SHP77 (cell line): Measurements from ENCODE around the gene SMYD3.

Experiments
- DNase-seq, 2 experiments: peaks; one replicate each; lab custom pipeline; 2025; lab: John Stamatoyannopoulos, UW

The SMYD3 gene

DNA sequence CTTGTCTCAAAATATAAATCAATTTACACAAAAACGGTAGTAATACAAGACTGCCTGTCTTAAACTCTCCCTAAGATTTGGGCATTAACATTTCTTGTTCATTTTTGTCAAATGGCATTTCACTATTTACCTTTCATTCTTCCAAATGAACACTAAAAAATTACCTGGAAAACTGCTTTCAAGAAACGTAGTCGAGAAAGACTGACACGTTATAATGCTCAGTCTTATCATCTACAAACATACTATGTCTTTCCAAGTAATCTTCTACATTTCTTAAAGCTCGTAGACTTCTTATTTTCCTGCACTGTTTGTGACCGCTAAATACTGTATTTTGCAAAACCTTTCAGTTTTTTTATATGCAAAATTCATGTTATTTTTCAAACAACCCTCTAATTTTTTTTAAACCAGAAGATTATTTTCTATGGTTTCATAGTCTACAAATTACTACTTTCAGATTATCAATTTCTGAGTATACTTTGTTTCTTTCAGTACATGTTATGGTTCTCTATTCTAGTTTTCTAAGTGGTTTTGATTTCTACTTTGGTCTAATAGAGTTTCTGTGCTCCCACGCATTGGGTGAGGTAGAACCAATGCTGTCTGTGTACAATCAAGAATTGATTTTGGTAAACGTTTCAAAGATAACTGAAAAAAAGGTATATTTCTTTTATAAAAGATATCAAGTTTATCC lies 336.4 kb downstream of the SMYD3 start:
- DNase-seq = no peak

DNA sequence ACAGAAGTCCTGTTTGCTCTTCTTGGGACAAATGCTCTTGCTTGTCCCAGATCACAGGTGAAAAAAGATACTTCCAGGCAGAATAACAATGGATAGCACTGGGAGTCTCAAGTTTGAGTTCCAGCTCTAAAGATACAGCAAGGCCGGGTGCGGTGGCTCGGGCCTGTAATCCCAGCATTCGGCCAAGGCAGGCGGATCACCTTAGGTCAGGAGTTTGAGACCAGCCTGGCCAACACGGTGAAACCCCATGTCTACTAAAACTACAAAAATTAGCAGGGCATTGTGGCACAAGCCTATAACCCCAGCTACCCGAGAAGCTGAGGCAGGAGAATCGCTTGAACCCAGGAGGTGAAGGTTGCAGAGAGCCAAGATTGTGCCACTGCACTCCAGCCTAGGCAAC lies 337.6 kb downstream of the SMYD3 start:
- no peak for DNase-seq

GRCh38 chr1:246169019-246169418 lies 338.1 kb downstream of the SMYD3 start:
- DNase-seq = no peak

GRCh38 chr1:246166841-246167240 lies 340.2 kb downstream of the SMYD3 start:
- peak; percentile 48 to 55 for DNase-seq

DNA sequence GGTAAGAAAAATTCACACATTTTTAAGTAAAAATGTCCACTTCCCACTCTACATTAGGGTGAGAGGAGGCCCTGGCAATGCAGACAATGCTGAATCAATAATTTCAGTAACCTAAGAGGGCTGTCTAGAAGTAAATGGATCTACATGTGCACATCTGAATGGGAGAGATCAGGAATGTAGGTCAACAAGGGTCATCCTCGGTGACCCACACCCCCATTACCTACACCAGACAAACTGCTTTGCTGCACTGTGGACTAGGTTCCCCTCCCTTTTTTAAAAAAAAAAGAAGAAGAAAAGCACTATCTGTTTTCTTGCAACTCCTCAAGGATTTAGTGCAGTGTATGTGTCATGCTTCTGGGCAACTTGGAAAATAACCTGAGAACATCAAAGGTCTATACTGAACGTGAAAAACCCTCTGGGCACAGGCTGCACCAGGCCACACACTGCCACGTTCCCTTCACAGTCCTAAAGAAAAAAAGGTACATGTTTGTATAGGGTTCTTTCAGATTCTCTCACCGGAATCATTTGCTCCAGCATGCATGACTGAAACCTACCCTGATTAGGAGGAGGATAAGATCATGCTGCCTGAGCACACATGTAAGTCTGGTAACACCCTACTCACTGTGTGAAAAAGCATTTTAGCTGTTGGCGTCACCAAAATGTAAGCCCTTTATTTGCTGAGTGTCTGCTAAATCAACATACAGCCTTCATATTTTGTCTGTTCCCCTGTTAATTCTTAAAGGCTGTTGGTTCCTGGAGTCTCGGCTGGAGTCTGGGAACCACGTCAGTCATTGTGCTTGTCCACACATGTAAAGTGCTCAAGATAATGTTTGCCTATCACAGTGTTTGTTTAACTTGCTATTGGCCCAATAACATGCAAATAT lies 341.0 kb downstream of the SMYD3 start:
- peak; percentile 67 to 81 for DNase-seq

- DNase-seq = no peak
Measured at GRCh38 chr1:246164764-246165163, 342.3 kb downstream of the SMYD3 start.

GRCh38 chr1:246162560-246162959 lies 344.5 kb downstream of the SMYD3 start:
- DNase-seq = no peak

- no peak for DNase-seq
Measured at GRCh38 chr1:246161626-246162025, 345.5 kb downstream of the SMYD3 start.

GRCh38 chr1:246160905-246161304 lies 346.2 kb downstream of the SMYD3 start:
- no peak for DNase-seq

- no peak for DNase-seq
Measured at GRCh38 chr1:246160374-246160773, 346.7 kb downstream of the SMYD3 start.

DNA sequence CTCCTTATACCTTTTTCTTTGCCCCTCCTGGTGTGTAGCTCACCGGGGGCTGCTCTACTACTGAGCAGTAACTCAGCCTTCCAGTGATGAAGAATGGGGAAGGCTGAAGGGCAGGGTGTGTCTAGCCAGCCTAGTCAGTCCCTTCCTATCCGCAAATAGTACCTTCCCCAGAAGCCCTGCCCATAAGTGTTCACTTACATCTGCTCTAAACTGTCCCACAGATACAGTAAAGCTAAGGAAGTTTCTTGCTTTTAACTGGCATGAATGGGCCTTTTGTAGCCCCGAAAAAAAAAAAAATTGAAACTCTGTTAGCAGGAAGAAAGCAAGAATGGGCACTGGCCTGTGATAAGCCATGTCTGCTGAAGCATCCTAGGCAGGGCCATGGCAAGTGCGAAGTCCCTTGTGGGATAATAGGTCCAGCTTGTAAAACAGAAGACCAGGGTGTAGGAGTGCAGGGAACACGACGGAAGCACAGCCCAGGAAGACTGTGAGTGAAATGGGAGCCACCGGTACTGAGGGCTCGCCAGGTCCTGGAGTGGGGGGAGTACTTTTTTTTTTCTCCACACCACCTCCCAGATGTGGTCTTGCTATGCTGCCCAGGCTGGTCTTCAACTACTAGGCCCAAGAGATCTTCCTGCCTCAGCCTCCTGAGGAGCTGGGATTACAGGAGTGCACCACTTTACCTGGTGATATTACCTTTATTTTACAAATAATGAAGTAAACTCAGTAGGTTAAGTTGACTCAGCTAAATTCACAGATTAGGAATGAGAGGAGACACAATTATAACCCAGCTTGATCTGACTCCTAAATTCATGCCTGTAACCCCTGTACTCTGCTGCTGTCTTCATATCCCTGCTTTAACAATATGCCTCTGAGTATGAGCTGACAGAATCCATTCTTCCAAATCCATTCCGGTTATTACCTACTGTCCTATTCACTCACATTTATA lies 347.5 kb downstream of the SMYD3 start:
- no peak for DNase-seq

DNA sequence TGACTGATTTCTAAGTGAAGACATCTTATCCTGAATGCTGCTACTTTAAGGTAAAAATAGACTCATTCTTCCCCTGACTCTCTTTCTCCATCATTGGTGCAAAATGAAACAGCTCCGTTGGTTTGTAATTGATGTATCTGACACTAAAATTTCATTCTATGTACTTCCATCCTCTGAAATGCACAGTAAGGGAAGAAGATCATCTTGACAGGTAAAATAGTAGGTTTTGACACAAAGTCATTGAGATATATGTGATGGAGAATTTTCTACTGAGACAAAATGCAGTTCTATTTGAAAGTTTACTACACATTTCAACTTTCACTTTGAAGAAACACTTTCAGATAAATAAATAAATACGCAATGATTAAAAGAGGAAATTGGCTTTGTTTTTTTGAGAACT lies 348.9 kb downstream of the SMYD3 start:
- no peak for DNase-seq

DNA sequence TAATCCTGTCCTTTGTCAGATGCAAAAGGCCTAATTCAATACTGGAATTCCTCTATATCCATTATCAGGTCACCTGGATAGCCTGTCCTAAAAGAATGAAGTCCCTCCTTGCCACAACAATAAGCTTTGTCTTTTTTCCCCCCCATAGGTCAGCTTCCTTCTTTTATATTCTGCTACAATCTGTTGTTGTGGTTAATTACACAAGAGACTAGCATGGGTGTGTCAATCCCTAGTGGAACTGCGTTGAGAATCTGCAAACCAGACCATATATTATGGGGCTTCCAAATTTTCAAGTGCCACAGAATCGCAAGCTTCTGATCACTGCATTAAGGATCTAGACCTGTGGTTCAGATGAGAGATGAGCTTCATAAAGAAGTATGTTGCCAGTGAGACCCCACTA lies 349.6 kb downstream of the SMYD3 start:
- no peak for DNase-seq

DNA sequence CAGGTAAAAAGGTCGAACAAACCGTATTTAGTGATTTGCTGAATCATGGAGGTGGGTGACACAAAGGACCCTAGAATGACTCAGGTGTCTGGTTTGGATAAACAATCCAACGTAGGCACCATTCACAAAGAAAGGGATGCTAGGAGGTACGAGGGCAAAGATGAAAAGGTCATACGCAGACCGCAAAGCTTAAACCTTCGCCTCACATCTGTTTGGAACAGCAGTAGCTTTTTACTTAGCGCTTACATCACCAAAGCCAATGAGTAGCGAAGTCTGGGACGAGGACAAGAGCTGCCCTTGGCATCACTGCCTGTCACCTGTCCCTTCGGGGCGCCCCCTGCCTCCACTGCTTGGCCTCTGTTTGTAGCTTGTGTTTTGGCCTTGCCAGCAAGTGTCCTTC lies 350.2 kb downstream of the SMYD3 start:
- DNase-seq = no peak

GRCh38 chr1:246155923-246156322 lies 351.2 kb downstream of the SMYD3 start:
- DNase-seq = no peak

- no peak for DNase-seq
Measured at GRCh38 chr1:246153796-246154212, 353.3 kb downstream of the SMYD3 start.

DNA sequence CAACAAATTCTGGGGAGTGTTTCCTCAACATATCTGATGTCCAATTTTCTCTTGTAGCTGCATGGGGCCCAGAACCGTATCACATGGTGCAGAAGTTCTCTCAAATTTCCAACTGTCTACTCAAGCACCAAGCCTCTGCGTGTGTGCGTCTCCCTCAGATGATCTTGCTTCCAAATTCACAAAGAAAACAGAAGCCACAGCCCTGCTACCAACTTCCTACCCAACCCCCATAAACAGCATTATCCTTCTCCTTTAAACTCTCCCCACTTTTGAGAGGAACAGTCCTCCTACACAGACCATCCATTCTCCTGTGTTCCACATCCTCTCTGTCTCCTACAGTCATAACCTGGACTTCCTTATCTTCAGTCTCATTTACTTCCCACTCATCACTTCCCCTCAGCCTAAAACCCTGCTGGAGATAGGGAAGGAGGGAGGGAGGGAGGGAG lies 354.1 kb downstream of the SMYD3 start:
- no peak for DNase-seq

DNA sequence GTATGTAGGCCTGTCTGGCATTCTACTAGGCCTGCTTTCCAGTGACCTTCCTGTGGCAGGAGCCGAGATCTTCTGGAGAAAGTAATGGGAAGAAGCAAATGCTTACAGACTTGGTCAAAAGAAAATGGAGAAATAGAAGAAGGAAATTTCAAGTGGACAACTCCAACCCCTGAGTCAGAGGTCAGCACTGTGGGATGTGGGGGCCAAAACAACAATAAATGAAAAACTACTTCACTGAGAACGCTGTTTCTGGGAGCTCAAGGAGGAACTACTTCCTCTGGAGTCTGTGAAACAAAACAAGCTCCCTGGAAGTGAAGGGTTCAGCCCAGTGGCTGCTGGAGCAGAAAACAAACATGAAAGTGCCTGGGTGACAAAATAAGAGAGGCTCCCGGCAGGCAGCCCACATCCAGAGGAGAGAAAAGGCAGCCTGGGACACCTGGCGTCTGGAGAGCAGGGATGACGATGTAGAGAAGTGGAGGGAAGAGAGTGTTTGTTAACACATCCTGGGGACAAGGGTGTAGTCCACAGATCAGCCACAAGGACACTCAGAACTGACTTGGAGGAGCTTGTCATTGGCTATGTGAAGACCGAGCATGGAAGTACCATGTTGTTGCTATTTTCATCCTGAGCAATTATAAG lies 355.2 kb downstream of the SMYD3 start:
- DNase-seq = peak; percentile 87 to 88

DNA sequence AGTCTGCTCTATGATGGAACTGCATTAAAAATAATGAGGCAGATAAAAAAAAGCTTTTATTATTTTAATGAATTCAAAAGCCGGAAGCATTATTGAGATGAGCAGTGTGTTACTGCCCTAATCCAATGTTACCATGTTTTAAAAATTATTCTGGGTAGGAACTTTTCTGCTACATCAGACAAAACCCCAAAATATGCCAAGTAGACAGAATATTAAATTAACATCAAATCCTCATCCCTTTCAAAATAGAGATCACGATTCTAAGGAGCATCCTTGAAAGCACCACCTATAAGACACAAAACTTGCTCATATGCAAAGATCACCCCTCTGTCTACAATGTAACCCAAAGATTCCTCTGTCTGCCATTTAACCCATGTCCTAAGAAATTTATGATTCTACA lies 357.5 kb downstream of the SMYD3 start:
- DNase-seq = no peak

GRCh38 chr1:246147524-246148461 lies 359.3 kb downstream of the SMYD3 start:
- DNase-seq = no peak
